Effector memory CD4-positive, alpha-beta T cell (primary cell): ENCODE data around the gene ZBTB7C.

Experiments
- DNase-seq, 3 donors: peaks; one replicate each; pipeline ENCODE4 v3.0.0-alpha.2; 2020
- H3K27ac ChIP-seq: 2 replicates; pipeline ENCODE4 v1.7.0; 2013; ENCODE audit warnings: mild to moderate bottlenecking, low read length, moderate library complexity; ENCODE audit not compliant: insufficient read depth, poor library complexity, severe bottlenecking
- H3K27me3 ChIP-seq: replicated peaks from 2 replicates; pipeline ENCODE4 v1.7.0; 2013; ENCODE audit warnings: mild to moderate bottlenecking, low read length; ENCODE audit not compliant: insufficient read depth, control insufficient read depth, poor library complexity, severe bottlenecking
- H3K36me3 ChIP-seq: 2 replicates; pipeline ENCODE4 v1.7.0; 2013; ENCODE audit warnings: mild to moderate bottlenecking, low read length, moderate library complexity; ENCODE audit not compliant: control insufficient read depth, insufficient read depth
- H3K4me1 ChIP-seq: 2 replicates; pipeline ENCODE4 v1.7.0; 2013; ENCODE audit warnings: low read length, mild to moderate bottlenecking; ENCODE audit not compliant: control insufficient read depth, insufficient read depth, poor library complexity, severe bottlenecking
- H3K4me3 ChIP-seq: 2 replicates; pipeline ENCODE4 v1.7.0; 2013; ENCODE audit warnings: low read length, low read depth, mild to moderate bottlenecking; ENCODE audit not compliant: insufficient read depth, poor library complexity, severe bottlenecking
- H3K9me3 ChIP-seq: 2 replicates; pipeline ENCODE4 v1.7.0; 2013; ENCODE audit warnings: mild to moderate bottlenecking, low read length, moderate library complexity; ENCODE audit not compliant: control insufficient read depth

ZBTB7C gene

DNA sequence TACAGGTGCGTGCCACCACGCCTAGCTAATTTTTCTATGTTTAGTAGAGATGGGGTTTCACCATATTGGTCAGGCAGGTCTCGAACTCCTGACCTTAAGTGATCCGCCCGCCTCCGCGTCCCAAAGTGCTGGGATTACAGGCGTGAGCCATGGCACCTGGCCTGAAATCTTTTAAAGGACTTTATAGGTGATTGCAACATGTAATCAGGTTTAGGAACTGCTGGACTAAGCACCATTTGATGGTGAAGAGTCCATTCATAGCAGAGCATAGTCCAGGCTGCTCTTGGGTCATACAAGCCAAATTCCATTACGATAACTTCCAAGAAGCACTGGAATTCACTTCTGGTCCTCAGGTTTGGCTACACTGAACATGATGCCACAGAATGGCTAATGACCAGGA is 278.1 kb downstream of the ZBTB7C start:
- Histone ChIP-seq H3K9me3 (no peaks in the 10 kb centered on the region), H3K27ac (no peak overlapping the region), H3K27me3 (peaks cover 3% of the 10 kb centered on the region), H3K4me1 (no peaks in the 10 kb centered on the region), H3K36me3 (no peaks in the 10 kb centered on the region), H3K4me3 (no peak overlapping the region)
- DNase-seq, result no peak

DNA sequence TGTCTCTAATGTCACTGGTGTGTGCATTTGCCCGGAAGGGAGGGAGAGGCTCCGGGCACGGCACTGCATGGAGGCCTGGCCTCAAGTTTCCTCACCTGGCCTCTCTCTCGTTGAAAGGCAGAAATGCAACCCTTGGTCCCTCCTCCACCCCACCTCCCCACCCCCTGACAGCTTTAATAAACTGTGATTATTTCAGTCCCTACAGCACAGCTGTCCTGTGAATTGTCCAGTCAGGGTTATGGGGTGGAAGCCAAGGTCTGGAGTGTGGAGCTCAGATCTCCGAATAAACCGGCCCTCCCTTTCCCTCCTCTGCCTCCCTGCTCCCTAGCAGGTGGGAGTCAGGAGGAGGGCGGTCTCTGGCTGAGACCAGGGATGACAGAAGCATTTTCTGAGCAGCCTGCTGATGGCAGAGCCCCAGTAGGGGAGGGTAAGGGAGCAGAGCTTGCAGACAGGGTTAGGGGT is 279.5 kb downstream of the ZBTB7C start:
- H3K4me1 ChIP-seq, result no peaks in the 10 kb centered on the region

DNA sequence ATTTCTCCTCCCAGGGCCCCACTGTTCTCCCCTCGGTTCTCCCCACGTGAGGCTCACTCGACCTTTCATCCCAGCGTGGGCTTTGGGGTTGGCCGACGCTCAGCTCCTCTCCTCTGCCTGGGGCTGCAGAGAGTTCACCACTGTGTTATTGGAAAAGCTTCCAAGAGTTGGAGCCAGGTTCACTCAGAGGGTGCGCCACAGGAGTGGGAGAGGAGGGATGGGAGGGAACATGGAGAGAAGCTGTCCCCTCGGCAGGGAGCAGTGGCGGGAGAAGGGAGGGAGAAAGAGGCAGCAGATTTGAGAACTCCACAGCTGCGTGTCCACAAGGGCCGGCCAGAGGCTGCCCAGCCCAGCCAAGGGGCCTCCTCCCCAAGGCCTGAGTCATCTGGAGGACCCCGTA is 281.6 kb downstream of the ZBTB7C start:
- no peak for DNase-seq
- Histone ChIP-seq H3K36me3 (no peaks in the 10 kb centered on the region), H3K9me3 (no peaks in the 10 kb centered on the region), H3K27ac (no peak overlapping the region), H3K4me3 (no peak overlapping the region), H3K27me3 (no peaks in the 10 kb centered on the region), H3K4me1 (no peaks in the 10 kb centered on the region)

More for the DNA sequence above, 279.5 kb downstream of the ZBTB7C start:
- DNase-seq, result no peak
- no peak overlapping the region for H3K4me3 ChIP-seq
- no peaks in the 10 kb centered on the region for H3K27me3 ChIP-seq
- no peaks in the 10 kb centered on the region for H3K9me3 ChIP-seq
- H3K36me3 ChIP-seq, result no peaks in the 10 kb centered on the region
- H3K27ac ChIP-seq, result no peak overlapping the region

DNA sequence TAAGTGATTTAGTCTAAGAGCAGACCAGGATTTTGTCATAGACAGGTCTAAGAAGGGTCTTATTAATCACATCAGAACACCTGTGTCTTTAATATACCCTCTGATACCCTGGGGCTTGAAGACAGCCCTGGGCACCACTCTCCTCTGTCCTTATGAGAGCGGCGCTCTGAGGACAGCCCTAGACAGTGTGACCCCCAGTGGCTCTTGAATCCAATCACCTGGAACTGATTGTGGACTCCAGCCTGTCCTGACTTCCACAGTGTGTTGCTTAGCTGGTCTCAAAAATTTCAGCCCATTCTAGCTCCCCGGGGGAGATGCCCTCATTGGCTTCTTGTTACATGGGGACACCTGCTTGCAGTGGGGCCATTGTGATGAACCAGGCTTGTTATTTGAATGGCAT is 282.9 kb downstream of the ZBTB7C start:
- no peaks in the 10 kb centered on the region for H3K9me3 ChIP-seq
- H3K27me3 ChIP-seq, result no peaks in the 10 kb centered on the region
- no peak overlapping the region for H3K27ac ChIP-seq
- no peaks in the 10 kb centered on the region for H3K36me3 ChIP-seq
- no peaks in the 10 kb centered on the region for H3K4me1 ChIP-seq
- no peak for DNase-seq
- H3K4me3 ChIP-seq, result no peak overlapping the region

DNA sequence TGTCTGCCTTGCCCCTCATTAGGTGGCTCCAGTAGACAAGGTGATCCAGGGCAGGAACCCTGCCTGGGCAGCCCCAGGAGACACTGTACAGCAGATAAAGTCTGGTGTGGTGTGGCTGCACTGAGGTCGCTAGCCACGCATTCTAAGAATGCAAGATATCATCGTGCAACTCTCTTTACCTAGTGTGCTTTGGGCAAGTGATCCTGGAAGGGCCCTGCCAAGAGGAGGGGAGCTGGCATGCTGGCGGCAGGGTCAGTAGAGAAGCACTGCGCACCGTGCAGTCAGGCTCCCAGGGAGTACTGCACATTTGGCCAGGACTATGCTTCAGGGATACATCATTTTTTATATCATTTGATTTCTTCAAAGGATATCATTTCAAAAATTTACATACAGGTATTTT is 283.5 kb downstream of the ZBTB7C start:
- no peaks in the 10 kb centered on the region for H3K36me3 ChIP-seq
- no peaks in the 10 kb centered on the region for H3K4me1 ChIP-seq
- no peaks in the 10 kb centered on the region for H3K27me3 ChIP-seq
- no peak overlapping the region for H3K27ac ChIP-seq
- H3K9me3 ChIP-seq, result no peaks in the 10 kb centered on the region
- H3K4me3 ChIP-seq, result no peak overlapping the region
- no peak for DNase-seq

DNA sequence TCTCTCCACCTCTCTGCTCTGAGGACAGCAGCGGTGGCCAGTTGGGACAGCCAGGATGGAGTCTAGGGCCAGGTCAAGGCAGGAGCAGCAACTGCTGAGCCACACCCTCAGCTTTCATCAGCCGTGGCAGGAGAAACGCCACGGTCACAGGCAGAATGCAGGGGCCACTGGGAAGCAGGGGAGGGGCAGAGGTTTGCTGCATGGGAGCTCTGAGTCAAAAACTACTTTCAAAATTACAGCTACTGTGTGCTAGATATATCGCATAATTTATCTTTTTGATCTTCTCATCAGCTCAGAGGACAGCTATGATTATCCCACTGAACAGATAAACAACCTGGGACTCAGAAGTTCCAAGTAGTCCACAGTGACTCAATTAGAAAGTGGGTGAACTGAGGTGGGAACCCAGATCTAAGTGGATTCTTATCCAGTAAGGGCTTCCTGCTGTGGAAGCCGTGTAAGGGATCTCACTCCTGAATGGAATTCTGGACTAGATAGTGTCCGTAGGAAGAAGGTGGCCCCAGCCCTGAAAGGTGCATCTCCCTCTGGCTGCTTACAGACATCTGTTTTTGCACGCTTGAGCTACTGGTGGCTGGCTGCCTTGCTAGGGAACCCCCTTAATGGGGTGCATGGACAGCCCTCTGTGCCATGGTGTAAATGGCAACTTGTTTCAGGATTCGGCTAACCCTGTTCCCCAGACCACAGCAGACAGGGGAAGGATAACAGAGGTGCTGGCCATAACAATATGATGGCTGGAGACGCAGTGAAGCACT is 284.1 kb downstream of the ZBTB7C start:
- no peak overlapping the region for H3K4me3 ChIP-seq
- H3K27me3 ChIP-seq, result no peaks in the 10 kb centered on the region
- H3K36me3 ChIP-seq, result no peaks in the 10 kb centered on the region
- H3K4me1 ChIP-seq, result no peaks in the 10 kb centered on the region
- H3K9me3 ChIP-seq, result no peaks in the 10 kb centered on the region
- no peak overlapping the region for H3K27ac ChIP-seq
- DNase-seq, result no peak

DNA sequence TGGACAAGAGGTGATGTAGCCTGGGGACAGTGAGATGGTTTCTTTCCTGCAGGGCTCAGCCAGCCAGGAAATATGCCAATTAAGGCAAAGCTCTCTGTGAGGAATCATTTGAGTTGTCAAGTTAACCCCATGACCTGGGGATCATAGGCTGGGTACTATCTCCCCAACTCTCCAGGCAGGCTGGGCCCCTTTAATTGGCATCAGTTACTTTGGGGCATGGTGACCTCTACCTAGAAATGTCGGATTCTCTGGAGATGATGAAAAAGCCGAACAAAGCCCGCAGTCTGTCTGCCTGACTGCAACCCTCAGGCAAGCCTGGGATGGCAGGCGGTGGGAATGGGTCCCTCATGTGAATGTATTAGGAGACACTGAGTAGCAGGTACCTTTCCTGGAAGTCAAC is 285.2 kb downstream of the ZBTB7C start:
- no peak for DNase-seq
- Histone ChIP-seq H3K27ac (no peak overlapping the region), H3K27me3 (no peaks in the 10 kb centered on the region), H3K4me1 (no peaks in the 10 kb centered on the region), H3K9me3 (no peaks in the 10 kb centered on the region), H3K4me3 (no peak overlapping the region), H3K36me3 (no peaks in the 10 kb centered on the region)

DNA sequence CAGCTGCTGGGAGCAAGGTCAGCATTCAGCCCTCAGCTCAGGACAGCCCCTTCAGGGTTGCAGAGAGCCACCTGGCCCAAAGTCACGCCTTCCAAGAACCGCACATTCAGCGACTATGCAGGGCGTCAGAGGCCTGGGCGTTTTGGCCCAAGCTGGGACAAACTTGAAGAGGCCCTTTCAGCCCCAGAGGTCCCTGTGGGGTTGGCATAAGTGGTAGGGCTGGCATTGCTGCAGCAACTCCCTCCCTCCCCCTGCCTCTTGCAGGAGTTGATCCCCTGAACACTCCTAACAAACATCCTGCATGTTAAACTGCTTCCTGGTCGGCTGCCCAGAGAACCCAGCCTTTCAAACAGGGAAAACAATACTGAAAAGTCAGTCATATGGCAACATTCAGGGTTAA is 285.9 kb downstream of the ZBTB7C start:
- no peaks in the 10 kb centered on the region for H3K9me3 ChIP-seq
- no peak overlapping the region for H3K4me3 ChIP-seq
- H3K4me1 ChIP-seq, result no peaks in the 10 kb centered on the region
- H3K36me3 ChIP-seq, result no peaks in the 10 kb centered on the region
- no peak for DNase-seq
- H3K27me3 ChIP-seq, result no peaks in the 10 kb centered on the region
- H3K27ac ChIP-seq, result no peak overlapping the region

DNA sequence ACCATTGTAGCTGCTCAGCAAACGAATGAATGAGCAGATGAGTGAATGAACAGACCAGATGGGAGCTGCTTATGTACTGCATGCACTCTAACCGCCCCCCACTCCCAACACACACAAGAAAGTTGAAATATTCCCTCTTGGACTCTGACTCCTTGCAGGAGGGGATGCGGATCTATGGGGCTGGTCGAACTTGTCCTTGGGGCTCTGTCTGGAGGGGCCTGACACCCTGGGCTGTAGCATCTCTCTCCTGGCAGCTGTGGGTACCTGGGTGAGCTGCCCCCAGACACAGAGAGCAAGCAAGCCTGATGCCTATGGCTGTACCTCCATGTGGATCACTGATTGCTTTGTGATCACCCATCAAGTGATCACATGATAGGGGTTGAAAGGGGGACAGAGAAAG is 286.4 kb downstream of the ZBTB7C start:
- H3K4me3 ChIP-seq, result no peak overlapping the region
- no peak overlapping the region for H3K27ac ChIP-seq
- H3K36me3 ChIP-seq, result no peaks in the 10 kb centered on the region
- H3K4me1 ChIP-seq, result no peaks in the 10 kb centered on the region
- no peaks in the 10 kb centered on the region for H3K9me3 ChIP-seq
- DNase-seq, result no peak
- no peaks in the 10 kb centered on the region for H3K27me3 ChIP-seq

DNA sequence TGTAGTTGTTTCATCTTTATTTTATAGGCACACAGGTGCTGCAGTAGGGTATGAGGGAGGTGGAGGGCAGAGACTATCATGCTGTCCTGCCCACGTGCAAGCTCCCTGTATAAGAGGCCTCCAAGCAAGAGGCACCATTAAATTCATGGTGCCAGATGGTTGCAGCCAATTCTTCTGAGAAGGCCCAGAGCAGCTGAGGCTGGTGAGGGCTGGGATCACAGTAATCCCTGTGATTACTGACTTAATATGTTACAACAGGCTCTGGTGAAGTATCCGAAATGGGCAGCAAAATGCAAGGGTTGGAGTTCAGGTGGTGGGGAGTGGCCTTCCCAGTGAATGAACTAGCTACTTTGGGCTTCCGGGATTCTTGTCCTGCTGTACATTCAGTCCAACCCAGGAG is 286.8 kb downstream of the ZBTB7C start:
- no peak for DNase-seq
- Histone ChIP-seq H3K9me3 (no peaks in the 10 kb centered on the region), H3K27me3 (no peaks in the 10 kb centered on the region), H3K36me3 (no peaks in the 10 kb centered on the region), H3K4me3 (no peak overlapping the region), H3K4me1 (no peaks in the 10 kb centered on the region), H3K27ac (no peak overlapping the region)
